Pulmonary artery endothelial cell (primary cell): ENCODE data around the gene MGAT1. TPM values are rescaled to one million over a fixed set of nuclear protein-coding genes. Genes with fewer than 3 reads are reported as not detected.
"Not testable (repeated sequence)": the region's sequence is repeated elsewhere in the genome, so short reads cannot be mapped to it uniquely, and the experiment has no call there.

ENCODE experiments used
- DNase-seq: peaks from one replicate; pipeline ENCODE4 v3.0.0-alpha.2; 2011; ENCODE audit warnings: low read depth, low spot score
- total RNA-seq: library from RNA; depleted of rRNA; stranded (reverse); fragments of >200 nt; gene quantifications from 2 replicates; pipeline ENCODE4 v1.2.3, GENCODE V29; 2014

MGAT1 gene
- total RNA-seq, 1 donor from 2014 or later = 86.0 TPM

DNA sequence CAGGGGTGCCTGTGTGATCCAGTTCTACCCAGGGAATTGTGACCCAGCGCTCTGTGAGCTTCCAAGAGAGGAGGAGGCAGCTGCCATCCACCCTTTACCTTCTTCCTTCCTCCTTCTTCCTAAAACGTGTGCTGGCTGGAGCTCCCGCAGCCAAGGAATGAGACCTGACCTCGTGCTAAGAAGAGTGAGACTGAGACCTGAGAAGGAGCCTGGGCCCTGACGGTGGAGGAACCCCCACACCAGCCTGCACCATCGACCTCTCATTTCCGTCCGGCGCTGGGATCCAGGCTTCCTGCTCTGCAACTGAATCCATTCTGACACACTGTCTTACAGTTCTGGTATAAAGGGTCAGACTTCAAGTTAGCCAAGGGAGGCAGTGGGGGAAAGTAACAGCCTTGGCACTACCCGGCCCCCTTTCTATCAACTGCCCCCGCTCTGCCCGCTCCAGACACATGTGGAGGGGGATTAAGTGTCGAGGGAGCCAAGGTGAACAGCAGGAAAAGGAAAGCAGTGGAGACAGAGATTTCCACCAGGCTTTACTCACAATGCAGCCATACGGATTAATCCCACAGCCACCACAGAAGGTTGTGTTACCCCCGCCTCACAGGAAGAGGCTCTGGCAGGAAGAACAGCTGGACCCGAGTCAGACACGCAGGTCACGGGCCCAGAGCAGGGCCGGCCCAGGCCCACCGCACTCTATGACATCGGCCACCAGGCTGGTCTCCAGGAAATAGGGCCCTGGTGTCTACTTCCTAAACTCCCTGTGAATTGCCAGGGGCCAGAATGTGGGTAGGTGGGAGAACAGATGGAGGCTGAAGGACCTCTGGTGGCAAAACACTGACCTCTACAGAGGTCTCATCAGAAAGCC is 15.8 kb downstream of the MGAT1 start:
- DNase-seq = no peak

DNA sequence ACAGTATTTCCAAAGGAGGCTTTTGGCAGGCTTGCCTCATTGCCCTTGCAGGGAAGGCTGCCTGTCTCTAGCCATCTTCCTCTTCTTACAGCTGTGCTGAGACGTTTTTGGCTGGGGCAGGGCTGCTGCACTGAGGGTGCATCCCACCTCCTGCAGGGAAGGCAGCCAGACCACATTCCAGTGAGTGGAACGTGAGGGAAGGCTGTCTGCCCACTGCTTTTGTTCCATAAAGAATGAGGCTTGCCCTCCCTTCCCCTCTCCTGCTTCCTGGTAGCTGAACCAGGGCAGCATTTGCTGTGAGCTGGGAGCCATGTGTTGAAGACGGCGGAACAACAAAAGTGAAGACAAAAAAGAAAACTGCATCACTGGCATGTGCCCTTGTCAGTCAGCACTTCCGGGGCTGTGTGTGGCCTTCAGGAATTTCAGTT is 16.8 kb downstream of the MGAT1 start:
- no peak for DNase-seq

GRCh38 chr5:180785121-180785781 is 17.4 kb downstream of the MGAT1 start:
- no peak for DNase-seq

DNA sequence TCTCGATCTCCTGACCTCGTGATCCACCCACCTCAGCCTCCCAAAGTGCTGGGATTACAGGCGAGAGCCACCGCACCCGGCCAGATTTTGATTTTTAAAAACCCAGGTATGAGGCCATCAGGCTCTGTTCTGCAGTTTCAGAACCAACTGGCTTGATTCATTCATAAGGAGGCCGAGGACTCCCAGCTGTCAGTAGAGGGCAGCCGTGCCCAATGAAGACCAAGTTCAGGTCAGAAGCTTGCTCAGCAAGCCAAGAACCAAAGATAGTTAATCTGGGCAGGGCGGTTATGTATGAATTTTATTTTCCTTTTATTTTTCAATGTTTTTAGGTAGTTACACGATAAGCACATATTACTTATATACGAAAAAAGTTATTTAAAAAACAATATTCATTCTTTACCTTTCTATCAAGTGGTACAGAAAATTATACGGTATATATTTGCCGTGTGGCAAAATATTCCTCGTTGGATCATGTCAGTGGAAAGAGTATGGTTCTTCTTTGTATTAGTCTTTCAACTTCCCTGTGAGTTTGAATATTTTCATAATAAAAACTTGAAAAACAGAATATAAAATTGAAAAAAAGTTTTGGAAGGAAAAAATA is 18.0 kb downstream of the MGAT1 start:
- peak; percentile 61 for DNase-seq

DNA sequence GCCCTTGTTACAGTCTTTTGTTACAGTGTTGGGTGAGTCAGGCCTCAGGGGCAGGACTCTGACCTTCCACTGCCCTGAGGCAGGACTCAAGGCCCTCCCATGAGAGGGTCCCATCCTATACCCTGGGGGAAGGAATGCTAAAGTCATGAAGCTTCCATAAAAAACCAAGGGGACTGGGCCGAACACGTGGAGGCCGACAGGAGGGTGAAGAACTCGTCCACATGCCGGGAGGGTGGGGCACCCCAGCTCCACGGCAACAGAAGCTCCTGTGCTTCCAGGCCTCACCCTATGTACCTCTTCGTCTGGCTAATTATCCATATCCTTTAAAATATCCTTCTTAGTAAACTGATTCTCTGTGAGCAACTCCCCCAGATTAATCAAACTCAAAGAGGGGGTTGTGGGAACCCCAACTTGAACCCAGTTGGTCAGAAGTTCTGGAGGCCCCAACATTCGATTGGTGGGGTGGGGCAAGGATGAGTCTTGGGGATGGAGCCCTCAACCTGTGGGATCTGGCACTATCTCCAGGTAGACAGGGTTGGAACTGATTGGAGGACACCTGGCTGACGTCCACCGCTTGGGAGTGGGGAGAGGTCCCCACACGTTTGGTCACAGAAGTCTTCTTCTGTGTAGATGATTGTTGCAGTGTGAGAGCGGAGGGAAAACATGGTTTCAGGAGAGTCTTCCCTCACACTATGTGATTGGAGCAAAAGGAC is 19.1 kb downstream of the MGAT1 start:
- no peak for DNase-seq

DNA sequence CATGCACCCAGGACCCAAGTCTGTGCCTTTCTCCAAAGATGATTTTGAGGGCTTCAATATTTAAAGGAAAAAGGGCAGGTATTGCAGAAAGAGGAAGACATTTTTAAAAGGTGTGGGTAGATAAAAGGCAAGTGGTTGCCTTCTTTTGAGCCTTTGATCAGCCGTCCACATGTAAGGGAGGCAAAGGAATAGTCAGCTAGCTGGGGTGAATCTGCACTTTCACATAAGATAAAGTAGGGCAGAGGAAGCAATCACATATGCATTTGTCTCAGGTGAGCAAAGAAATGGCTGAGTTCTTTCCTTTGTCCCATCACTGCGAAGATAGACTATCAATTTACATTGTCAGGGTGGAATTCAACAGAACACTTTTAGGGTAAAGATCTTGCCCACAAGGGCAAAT is 19.9 kb downstream of the MGAT1 start:
- DNase-seq = no peak

GRCh38 chr5:180781900-180782326 is 20.7 kb downstream of the MGAT1 start:
- not testable (repeated sequence) for DNase-seq

DNA sequence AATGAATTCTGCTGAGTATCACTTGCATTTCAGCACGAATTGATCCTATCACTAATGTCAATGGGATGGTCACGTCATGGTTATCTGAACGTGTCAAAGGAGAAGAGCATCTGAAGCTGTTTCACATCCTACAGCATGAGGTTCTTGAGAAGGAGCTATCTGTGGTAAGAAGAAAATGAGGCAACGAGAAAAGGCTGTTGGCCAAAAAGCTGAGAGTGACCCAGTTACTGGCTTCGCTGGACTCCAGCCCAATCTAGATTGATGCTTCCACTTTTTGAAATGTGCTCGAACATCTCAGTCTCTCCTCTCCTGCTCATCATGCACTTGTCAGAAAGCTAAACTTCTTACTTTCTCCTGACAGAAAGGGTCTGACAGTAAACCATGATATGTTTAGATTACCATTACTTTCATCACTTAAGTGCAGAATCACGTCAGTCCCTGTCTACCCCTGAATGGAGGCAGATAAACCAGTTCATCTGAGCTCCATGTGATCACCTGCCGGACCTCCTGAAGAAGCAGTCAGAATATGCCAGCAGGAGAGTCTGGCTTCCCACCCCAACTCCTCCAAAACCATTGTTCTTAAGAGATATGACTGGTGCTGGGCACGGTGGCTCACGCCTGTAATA is 22.5 kb downstream of the MGAT1 start:
- no peak for DNase-seq

- DNase-seq = no peak
Measured at GRCh38 chr5:180777475-180777874, 25.1 kb downstream of the MGAT1 start.

- DNase-seq = no peak
Measured at GRCh38 chr5:180776376-180776775, 26.2 kb downstream of the MGAT1 start.

- DNase-seq = no peak
Measured at GRCh38 chr5:180775624-180776023, 27.0 kb downstream of the MGAT1 start.

- no peak for DNase-seq
Measured at GRCh38 chr5:180771839-180772238, 30.8 kb downstream of the MGAT1 start.

DNA sequence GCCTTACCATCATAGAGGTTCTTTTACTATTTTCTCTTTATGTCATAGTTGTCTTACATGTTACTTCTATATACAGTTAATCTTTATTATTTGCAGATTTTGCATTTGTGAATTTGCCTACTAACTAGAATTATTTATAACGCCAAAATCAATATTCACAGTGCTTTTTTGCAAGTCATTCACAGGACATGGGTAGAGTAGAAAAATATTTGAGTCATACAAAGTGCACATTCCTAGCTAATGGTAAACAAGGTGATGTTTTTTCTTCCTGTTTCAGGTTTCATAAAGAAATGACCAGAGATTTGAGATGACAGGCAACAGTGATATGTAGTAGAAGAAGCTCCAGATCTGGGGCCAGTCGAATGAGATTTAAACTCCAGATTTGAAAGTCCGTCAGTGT is 32.8 kb downstream of the MGAT1 start:
- DNase-seq = no peak

DNA sequence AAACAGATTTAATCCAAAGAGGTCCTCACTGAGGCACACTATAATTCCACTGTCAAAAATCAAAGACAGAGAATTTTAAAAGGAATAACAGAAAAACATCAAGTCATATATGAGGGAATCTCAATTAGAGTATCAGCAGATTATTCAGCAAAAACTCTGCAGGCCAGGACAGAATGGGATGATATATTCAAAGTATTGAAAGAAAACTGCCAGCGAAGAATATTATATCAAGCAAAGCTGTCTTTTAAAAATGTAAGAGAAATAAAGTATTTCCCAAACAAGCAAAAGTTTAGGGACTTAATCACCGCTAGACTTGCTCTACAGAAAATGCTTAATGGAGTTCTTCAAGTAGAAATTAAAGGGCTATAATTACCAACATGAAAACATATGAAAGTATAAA is 47.0 kb downstream of the MGAT1 start:
- no peak for DNase-seq

DNA sequence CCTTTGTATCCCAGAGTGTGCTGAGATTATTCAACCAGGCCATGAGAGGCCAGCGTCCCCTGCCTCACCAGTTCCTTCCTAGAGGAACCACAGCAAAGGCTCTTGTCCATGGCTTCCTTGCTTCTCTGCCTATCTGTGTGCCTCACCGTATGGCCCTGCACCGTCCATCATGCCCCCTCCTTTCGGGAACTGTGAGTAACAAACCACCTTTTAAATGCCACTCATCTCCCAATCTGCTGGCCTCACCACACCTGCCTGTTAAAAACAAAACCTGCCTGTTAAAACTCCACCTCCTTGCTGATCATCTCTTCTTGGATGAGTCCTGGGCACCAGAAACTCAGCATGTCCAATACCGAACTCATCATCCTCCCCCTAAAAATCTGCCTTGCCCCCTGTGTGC is 58.4 kb downstream of the MGAT1 start:
- DNase-seq = no peak

DNA sequence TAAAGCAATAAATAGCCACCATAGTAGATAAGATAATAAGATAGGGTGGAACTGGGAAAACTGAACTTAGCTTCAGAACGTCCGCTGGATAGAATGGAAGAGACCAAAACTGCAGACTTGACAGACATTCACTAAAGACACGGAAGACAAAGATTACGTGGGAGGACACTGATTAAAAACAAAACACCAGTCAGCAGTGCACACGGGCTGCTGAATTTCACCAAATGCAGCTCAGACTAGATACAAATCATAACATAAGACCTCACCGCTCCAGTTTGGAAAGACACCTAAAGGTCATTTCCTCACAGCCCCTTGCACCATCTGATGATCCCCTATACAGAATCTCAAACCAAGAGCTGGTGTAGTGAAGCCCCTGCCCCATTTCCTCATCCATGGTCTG is 59.9 kb downstream of the MGAT1 start:
- DNase-seq = no peak

GRCh38 chr5:180740953-180741352 is 61.7 kb downstream of the MGAT1 start:
- DNase-seq = not testable (repeated sequence)

- DNase-seq = no peak
Measured at GRCh38 chr5:180739958-180740357, 62.6 kb downstream of the MGAT1 start, which contains the start of gene OR2Y1. OR2Y1 (minus strand) TSS chr5:180740058; CDS start chr5:180740058, 0 bp downstream.

DNA sequence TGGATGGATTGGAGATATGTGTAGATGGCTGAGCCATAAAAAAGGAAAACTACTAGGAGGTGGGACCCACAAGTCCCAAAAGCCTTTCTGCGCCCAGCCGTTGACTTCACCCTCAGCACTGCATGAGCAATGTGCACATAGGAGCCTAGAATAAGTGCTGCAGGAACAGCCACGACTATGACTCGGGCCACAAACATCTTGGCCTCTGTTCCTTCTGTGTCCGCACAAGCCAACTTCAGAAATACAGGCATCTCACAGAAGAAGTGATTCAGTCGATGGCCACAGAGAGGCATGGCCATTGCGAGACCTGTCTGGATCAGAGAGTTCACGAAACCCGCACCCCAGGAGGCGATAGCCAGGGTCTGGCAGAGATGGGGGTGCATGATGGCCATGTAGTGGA is 63.3 kb downstream of the MGAT1 start:
- DNase-seq = no peak

DNA sequence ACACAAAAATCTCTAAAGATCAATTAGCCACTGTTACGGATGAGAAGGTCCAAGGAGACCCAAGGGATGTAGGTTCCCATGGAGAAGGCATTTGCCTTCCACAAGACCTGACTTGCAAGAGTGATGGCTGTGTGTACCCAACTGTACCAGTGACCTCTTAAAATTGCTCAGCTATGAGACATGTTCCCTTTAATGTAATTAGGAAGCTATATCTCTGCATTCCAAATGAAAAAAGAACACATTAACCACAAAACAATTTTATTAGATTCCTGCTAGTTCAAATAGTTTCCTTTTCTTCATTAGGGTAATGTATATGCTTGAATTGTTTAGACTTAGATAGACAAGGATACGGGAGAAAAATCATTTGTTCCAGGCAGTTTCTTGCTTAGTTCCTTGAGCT is 66.1 kb downstream of the MGAT1 start:
- DNase-seq = no peak
